ENCODE results near the gene RYR2.

- no peak for TF ChIP-seq POLR2A (IDR thresholded peaks at IDR 0.05; ENCODE audit: low read depth, low read length)
- TF ChIP-seq TAF1 (IDR thresholded peaks at IDR 0.05; ENCODE audit: borderline replicate concordance, low read depth, low read length) = no peak
- no peak for TF ChIP-seq POLR2AphosphoS5 (IDR thresholded peaks at IDR 0.05; ENCODE audit: low read depth, low read length)
Measured at GRCh38 chr1:237154157-237154556, 112.2 kb downstream of the RYR2 start.
